Measurements from ENCODE around the gene METTL25B. TPM values are rescaled to one million over a fixed set of nuclear protein-coding genes. Genes with fewer than 3 reads are reported as not detected.

The METTL25B gene
- total and polyA plus RNA-seq, 2 of the 13 experiments (the other 11 are each of a cell fraction or from before 2014, with no cell fraction given): 11.9 to 24.0 TPM

GRCh38 chr1:156705918-156706656 is 22.2 kb upstream of the METTL25B start (continued):
- no peak for TF ChIP-seq TEAD2 (CRISPR knock-in tag; IDR thresholded peaks at IDR 0.05)
- TF ChIP-seq MYPOP (CRISPR knock-in tag; IDR thresholded peaks at IDR 0.05): peak; percentile 14; the same call in 1 of the 2 replicates
- TF ChIP-seq HDAC2 (CRISPR knock-in tag; IDR thresholded peaks at IDR 0.05): 0 out of 2 replicates have a peak, but pooled peaks have one; percentile 8
- 0 out of 2 replicates have a peak, but pooled peaks have one; percentile 44 for TF ChIP-seq LBX2 (CRISPR knock-in tag; IDR thresholded peaks at IDR 0.05; ENCODE audit: borderline replicate concordance)
- TF ChIP-seq TIGD3 (CRISPR knock-in tag; IDR thresholded peaks at IDR 0.05; ENCODE audit: borderline replicate concordance): no peak
- no peak for TF ChIP-seq ZNF569 (CRISPR knock-in tag; IDR thresholded peaks at IDR 0.05; ENCODE audit: borderline replicate concordance)
- TF ChIP-seq ZNF138 (CRISPR knock-in tag; IDR thresholded peaks at IDR 0.05; ENCODE audit: low read depth): no peak
- no peak for TF ChIP-seq RARG (CRISPR knock-in tag; IDR thresholded peaks at IDR 0.05; ENCODE audit: low read depth)
- TF ChIP-seq ESRRA (CRISPR knock-in tag; IDR thresholded peaks at IDR 0.05; ENCODE audit: low read depth): no peak
- TF ChIP-seq HES4 (CRISPR knock-in tag; IDR thresholded peaks at IDR 0.05; ENCODE audit: borderline replicate concordance): no peak
- no peak for TF ChIP-seq ZKSCAN1 (IDR thresholded peaks at IDR 0.05; ENCODE audit: low read length)

Data from HepG2 (cell line).